ENCODE results near the gene ALDH3B2.

DNA sequence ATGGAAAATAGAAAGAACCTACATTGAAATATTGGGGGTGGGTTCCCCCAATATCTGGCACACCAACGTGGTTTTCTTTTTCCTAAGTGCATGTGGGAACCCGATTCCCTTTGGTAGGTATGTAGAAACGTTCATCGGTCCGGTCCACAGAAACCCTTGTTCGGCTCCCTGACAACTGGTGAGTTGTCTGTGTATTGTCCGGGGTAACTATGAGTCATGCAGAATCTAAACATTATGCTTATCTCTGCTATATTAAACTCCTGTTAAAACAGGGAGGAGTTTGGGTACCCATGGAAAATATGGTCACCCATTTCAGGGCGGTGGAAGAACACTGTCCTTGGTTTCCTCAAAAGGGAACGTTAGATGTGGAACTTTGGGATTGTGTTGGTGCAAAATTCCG lies 25.1 kb upstream of the ALDH3B2 start:
- TF ChIP-seq POLR2A (IDR thresholded peaks at IDR 0.05; ENCODE audit: low read depth, low read length): no peak
- no peak for TF ChIP-seq POLR2AphosphoS5 (IDR thresholded peaks at IDR 0.05; ENCODE audit: low read depth, low read length)
- no peak for TF ChIP-seq TAF1 (IDR thresholded peaks at IDR 0.05; ENCODE audit: borderline replicate concordance, low read depth, low read length)

Data from GM12892 (cell line).